Prostate gland (tissue), 2 donors: Measurements from ENCODE around the gene SLC5A4.

ENCODE experiments used
- CTCF ChIP-seq, 4 experiments: fragments of 200-600 bp in 2 of 4; fragments of 450-650 bp in 2 of 4; sonication (generic) in 2 of 4; IDR thresholded peaks; 1 replicate in 3 of 4; 2 replicates in 1 of 4; pipeline ENCODE4 v1.5.1; 2016 to 2019; ENCODE audit warnings: antibody characterized with exemption in 4 of 4, mild to moderate bottlenecking in 2 of 4, moderate library complexity in 2 of 4
- POLR2A ChIP-seq: fragments of 450-650 bp; IDR thresholded peaks from one replicate; pipeline ENCODE4 v1.6.1; 2016; ENCODE audit warnings: antibody characterized with exemption, mild to moderate bottlenecking
- POLR2AphosphoS5 ChIP-seq: sonication (generic); formaldehyde crosslinking; IDR thresholded peaks from one replicate; pipeline ENCODE4 v1.6.1; 2017; ENCODE audit warnings: antibody characterized with exemption

GRCh38 chr22:32177221-32177765 is 77.9 kb downstream of the SLC5A4 start:
- TF ChIP-seq POLR2AphosphoS5: no peak
- no peak for TF ChIP-seq CTCF (IDR thresholded peaks at IDR 0.05)
- TF ChIP-seq POLR2A: no peak
